Endothelial cell (in vitro differentiated cells): ENCODE measurements around the gene NUMBL. TPM values are rescaled to one million over a fixed set of nuclear protein-coding genes. Genes with fewer than 3 reads are reported as not detected.

Experiments used
- DNase-seq: peaks from one replicate; pipeline ENCODE4 v3.0.0; 2021; ENCODE audit warnings: low spot score
- H3K27ac Mint-ChIP-seq: one replicate; pipeline ENCODE4 v1.8.0; 2021; ENCODE audit warnings: mixed read lengths, inconsistent platforms; ENCODE audit not compliant: unreplicated experiment
- H3K27me3 Mint-ChIP-seq: one replicate; pipeline ENCODE4 v1.8.0; 2021; ENCODE audit warnings: mild to moderate bottlenecking, moderate library complexity, mixed read lengths, inconsistent platforms; ENCODE audit not compliant: unreplicated experiment
- H3K36me3 Mint-ChIP-seq: one replicate; pipeline ENCODE4 v1.8.0; 2021; ENCODE audit warnings: mild to moderate bottlenecking, low read depth, mixed read lengths, inconsistent platforms; ENCODE audit not compliant: unreplicated experiment
- H3K4me1 Mint-ChIP-seq: one replicate; pipeline ENCODE4 v1.8.0; 2021; ENCODE audit warnings: mild to moderate bottlenecking, mixed read lengths, inconsistent platforms; ENCODE audit not compliant: unreplicated experiment
- H3K4me3 Mint-ChIP-seq: one replicate; pipeline ENCODE4 v1.8.0; 2021; ENCODE audit warnings: mild to moderate bottlenecking, mixed read lengths, inconsistent platforms; ENCODE audit not compliant: unreplicated experiment
- H3K9me3 Mint-ChIP-seq: one replicate; pipeline ENCODE4 v1.8.0; 2021; ENCODE audit warnings: mixed read lengths, inconsistent platforms; ENCODE audit not compliant: unreplicated experiment
- CTCF ChIP-seq: fragments of 200-600 bp; sonication (generic); IDR thresholded peaks from one replicate; pipeline ENCODE4 v1.5.0; 2021; ENCODE audit warnings: antibody characterized with exemption; ENCODE audit not compliant: unreplicated experiment
- total RNA-seq: library from RNA; stranded (reverse); fragmentation: NEBNext Ultra II Directional; extraction: Animal tissue kit (Norgen Biotek cat#: 25700); gene quantifications from one replicate; pipeline ENCODE4 v1.2.1, GENCODE V29; 2021; ENCODE audit not compliant: unreplicated experiment

Gene NUMBL
- total RNA-seq, 1 donor from 2014 or later: 10.0 TPM

GRCh38 chr19:40682431-40682964, 8.0 kb downstream of the NUMBL start:
- DNase-seq: no peak
- Mint-ChIP-seq H3K27ac (no peak overlapping the region), H3K36me3 (peaks cover 18% of the 10 kb centered on the region), H3K9me3 (no peaks in the 10 kb centered on the region), H3K4me3 (no peak overlapping the region), H3K4me1 (no peaks in the 10 kb centered on the region), H3K27me3 (peaks cover 10% of the 10 kb centered on the region)
- no peak for TF ChIP-seq CTCF

GRCh38 chr19:40681039-40681438, 9.4 kb downstream of the NUMBL start:
- Mint-ChIP-seq H3K27ac (no peak overlapping the region), H3K36me3 (peaks cover 18% of the 10 kb centered on the region), H3K27me3 (peaks cover 10% of the 10 kb centered on the region), H3K9me3 (no peaks in the 10 kb centered on the region), H3K4me3 (no peak overlapping the region), H3K4me1 (no peaks in the 10 kb centered on the region)
- TF ChIP-seq CTCF: no peak
- no peak for DNase-seq

DNA sequence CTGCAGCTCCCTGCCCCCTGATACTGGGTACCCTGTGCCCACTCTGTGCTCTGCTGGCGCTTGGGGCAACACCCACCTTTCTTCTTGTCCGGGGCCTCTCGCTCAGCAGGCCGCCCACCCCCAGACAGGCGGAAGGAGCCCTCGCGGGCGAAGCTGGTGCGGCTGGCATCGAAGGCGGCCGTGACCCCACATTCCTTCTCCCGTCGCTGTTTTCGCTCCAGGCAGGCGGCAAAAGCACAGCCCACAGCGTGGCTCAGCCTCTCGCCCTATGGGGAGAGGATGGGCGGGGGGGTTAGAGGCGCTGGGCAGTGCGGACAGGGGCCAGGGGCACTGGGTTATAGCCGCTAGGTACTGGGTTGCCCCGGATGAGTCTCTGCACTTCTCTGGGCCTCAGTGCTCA, 13.3 kb downstream of the NUMBL start:
- DNase-seq: no peak
- no peak overlapping the region for H3K4me3 Mint-ChIP-seq
- peaks cover 7% of the 10 kb centered on the region for H3K36me3 Mint-ChIP-seq
- H3K9me3 Mint-ChIP-seq: no peaks in the 10 kb centered on the region
- H3K4me1 Mint-ChIP-seq: no peaks in the 10 kb centered on the region
- TF ChIP-seq CTCF: no peak
- H3K27ac Mint-ChIP-seq: no peak overlapping the region
- no peaks in the 10 kb centered on the region for H3K27me3 Mint-ChIP-seq

GRCh38 chr19:40674291-40674690, 16.2 kb downstream of the NUMBL start:
- no peak overlapping the region for H3K27ac Mint-ChIP-seq
- TF ChIP-seq CTCF: no peak
- no peak for DNase-seq
- no peak overlapping the region for H3K4me3 Mint-ChIP-seq
- H3K36me3 Mint-ChIP-seq: peaks cover 15% of the 10 kb centered on the region
- H3K27me3 Mint-ChIP-seq: no peaks in the 10 kb centered on the region
- H3K4me1 Mint-ChIP-seq: no peaks in the 10 kb centered on the region
- H3K9me3 Mint-ChIP-seq: no peaks in the 10 kb centered on the region

- no peak for DNase-seq
- H3K4me3 Mint-ChIP-seq: no peak overlapping the region
- H3K27me3 Mint-ChIP-seq: no peaks in the 10 kb centered on the region
- H3K4me1 Mint-ChIP-seq: no peaks in the 10 kb centered on the region
- no peak overlapping the region for H3K27ac Mint-ChIP-seq
- peaks cover 22% of the 10 kb centered on the region for H3K36me3 Mint-ChIP-seq
- no peak for TF ChIP-seq CTCF
- H3K9me3 Mint-ChIP-seq: no peaks in the 10 kb centered on the region
Measured at GRCh38 chr19:40673397-40673796, 17.1 kb downstream of the NUMBL start.
